ENCODE results near the gene RAB8B. TPM values are rescaled to one million over a fixed set of nuclear protein-coding genes. Genes with fewer than 3 reads are reported as not detected.

The RAB8B gene
- total and polyA plus RNA-seq, 3 donors from 2014 or later, result 19.3 to 38.7 (median 20.8) TPM

DNA sequence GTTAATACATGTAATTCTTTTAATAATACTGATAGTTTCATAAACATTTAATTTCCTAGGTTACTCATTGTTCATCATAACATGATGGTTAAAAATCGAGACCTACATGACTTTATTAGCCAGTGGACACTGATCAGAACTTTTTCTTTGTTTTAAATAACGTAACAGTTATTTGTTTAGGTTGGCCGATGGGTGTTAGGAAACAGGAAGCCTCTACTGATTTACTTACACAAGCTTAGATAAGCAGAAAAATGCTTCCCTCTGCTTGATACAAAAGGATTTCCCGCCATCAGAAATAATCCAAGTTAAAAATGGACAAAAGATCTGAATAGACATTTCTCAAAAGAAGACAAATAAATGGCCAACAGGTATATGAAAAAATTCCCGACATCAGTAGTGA is 71.4 kb downstream of the RAB8B start:
- H3K4me3 ChIP-seq, result no peak overlapping the region
- no peak overlapping the region for H3K27ac ChIP-seq
- 84 to 85% methylated on average over 5 of the region's 5 CpGs for WGBS, 2 donors
- H3K9me3 ChIP-seq, result no peaks in the 10 kb centered on the region
- no peak for DNase-seq
- H3K4me1 ChIP-seq, result no peaks in the 10 kb centered on the region
- intact Hi-C loops (cut with DNase I; ENCODE audit: low total_unique reads), result no loop called here
- H3K36me3 ChIP-seq (ENCODE audit: low read depth, missing control alignments), result no peaks in the 10 kb centered on the region
- H3K27me3 ChIP-seq, result no peaks in the 10 kb centered on the region
- TF ChIP-seq, protein P1, sequence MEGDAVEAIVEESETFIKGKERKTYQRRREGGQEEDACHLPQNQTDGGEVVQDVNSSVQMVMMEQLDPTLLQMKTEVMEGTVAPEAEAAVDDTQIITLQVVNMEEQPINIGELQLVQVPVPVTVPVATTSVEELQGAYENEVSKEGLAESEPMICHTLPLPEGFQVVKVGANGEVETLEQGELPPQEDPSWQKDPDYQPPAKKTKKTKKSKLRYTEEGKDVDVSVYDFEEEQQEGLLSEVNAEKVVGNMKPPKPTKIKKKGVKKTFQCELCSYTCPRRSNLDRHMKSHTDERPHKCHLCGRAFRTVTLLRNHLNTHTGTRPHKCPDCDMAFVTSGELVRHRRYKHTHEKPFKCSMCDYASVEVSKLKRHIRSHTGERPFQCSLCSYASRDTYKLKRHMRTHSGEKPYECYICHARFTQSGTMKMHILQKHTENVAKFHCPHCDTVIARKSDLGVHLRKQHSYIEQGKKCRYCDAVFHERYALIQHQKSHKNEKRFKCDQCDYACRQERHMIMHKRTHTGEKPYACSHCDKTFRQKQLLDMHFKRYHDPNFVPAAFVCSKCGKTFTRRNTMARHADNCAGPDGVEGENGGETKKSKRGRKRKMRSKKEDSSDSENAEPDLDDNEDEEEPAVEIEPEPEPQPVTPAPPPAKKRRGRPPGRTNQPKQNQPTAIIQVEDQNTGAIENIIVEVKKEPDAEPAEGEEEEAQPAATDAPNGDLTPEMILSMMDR (IDR thresholded peaks at IDR 0.05), result no peak
- no peak for TF ChIP-seq POLR2A (IDR thresholded peaks at IDR 0.05)

DNA sequence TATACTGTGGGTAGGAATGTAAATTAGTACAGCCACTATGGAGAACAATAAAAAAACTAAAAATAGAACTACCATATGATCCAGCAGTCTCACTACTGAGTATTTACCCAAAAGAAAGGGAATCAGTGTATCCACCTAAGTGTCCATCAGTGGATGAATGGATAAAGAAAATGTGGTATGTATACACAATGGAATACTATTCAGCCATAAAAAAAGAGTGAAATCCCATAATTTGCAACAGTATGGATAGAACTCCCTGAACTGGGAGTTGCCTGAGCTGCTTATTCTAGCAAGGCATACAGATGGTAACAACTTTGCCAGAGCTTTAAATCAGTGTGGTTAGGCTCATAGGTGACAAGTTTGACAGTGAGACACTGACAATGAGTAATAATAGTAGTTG is 71.9 kb downstream of the RAB8B start:
- no peak for TF ChIP-seq POLR2A (IDR thresholded peaks at IDR 0.05)
- TF ChIP-seq, protein P1 (IDR thresholded peaks at IDR 0.05), result no peak
- DNase-seq, result no peak
- no peak overlapping the region for H3K27ac ChIP-seq
- no peaks in the 10 kb centered on the region for H3K27me3 ChIP-seq
- H3K4me1 ChIP-seq, result no peaks in the 10 kb centered on the region
- no peak overlapping the region for H3K4me3 ChIP-seq
- no peaks in the 10 kb centered on the region for H3K36me3 ChIP-seq (ENCODE audit: low read depth, missing control alignments)
- intact Hi-C loops (cut with DNase I; ENCODE audit: low total_unique reads), result no loop called here
- no peaks in the 10 kb centered on the region for H3K9me3 ChIP-seq

- Histone ChIP-seq H3K4me1 (no peaks in the 10 kb centered on the region), H3K36me3 (ENCODE audit: low read depth, missing control alignments) (no peaks in the 10 kb centered on the region), H3K27me3 (no peaks in the 10 kb centered on the region), H3K9me3 (no peaks in the 10 kb centered on the region), H3K4me3 (no peak overlapping the region), H3K27ac (no peak overlapping the region)
- no peak for DNase-seq
- intact Hi-C loops (cut with DNase I; ENCODE audit: low total_unique reads), result no loop called here
- 94 to 95% methylated on average over 6 of the region's 6 CpGs for WGBS, 2 donors
- no peak for TF ChIP-seq POLR2A (IDR thresholded peaks at IDR 0.05)
- TF ChIP-seq, protein P1 (IDR thresholded peaks at IDR 0.05), result no peak
Observed at GRCh38 chr15:63263519-63263918, 74.1 kb downstream of the RAB8B start.

GRCh38 chr15:63264688-63265293 is 75.4 kb downstream of the RAB8B start:
- TF ChIP-seq, protein P1 (IDR thresholded peaks at IDR 0.05), result no peak
- no peak for TF ChIP-seq POLR2A (IDR thresholded peaks at IDR 0.05)
- H3K27me3 ChIP-seq, result no peaks in the 10 kb centered on the region
- H3K4me1 ChIP-seq, result no peaks in the 10 kb centered on the region
- no peak overlapping the region for H3K4me3 ChIP-seq
- 59 to 71% methylated on average over 1 of the region's 1 CpG for WGBS, 2 donors
- no peaks in the 10 kb centered on the region for H3K9me3 ChIP-seq
- DNase-seq, result no peak
- intact Hi-C loops (cut with DNase I; ENCODE audit: low total_unique reads), result no loop called here
- H3K36me3 ChIP-seq (ENCODE audit: low read depth, missing control alignments), result no peaks in the 10 kb centered on the region
- no peak overlapping the region for H3K27ac ChIP-seq

DNA sequence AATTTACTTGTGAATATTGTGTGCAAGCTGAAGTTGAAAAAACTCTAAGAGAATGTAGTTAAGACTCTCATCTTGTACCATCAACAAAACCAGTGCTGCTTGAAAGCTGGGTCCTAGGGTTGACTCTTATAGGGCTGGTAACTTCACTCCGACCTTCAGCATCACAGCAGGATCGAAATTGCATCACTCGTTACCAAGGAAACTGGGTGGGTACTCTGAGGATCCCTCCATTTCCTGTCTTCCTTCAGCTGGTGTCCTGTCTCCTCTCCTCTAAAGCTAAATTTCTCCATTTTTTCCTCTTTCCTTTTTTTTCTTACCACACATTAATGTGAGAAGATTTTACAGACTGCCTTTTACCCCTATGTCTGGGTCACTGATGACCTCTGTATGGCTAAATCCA is 85.0 kb downstream of the RAB8B start:
- Histone ChIP-seq H3K9me3 (no peaks in the 10 kb centered on the region), H3K4me1 (no peaks in the 10 kb centered on the region), H3K27ac (no peak overlapping the region), H3K4me3 (no peak overlapping the region), H3K27me3 (no peaks in the 10 kb centered on the region), H3K36me3 (ENCODE audit: low read depth, missing control alignments) (no peaks in the 10 kb centered on the region)
- DNase-seq, result no peak
- WGBS, 2 donors, result 87 to 90% methylated on average over 3 of the region's 3 CpGs
- intact Hi-C loops (cut with DNase I; ENCODE audit: low total_unique reads), result no loop called here
- TF ChIP-seq POLR2A (IDR thresholded peaks at IDR 0.05), result no peak
- TF ChIP-seq, protein P1 (IDR thresholded peaks at IDR 0.05), result no peak

Data from testis (tissue), 3 donors.